Pulmonary artery endothelial cell (primary cell): ENCODE results near the gene TNFRSF6B. TPM values are rescaled to one million over a fixed set of nuclear protein-coding genes. Genes with fewer than 3 reads are reported as not detected.

Experiments used
- DNase-seq: peaks from one replicate; pipeline ENCODE4 v3.0.0-alpha.2; 2011; ENCODE audit warnings: low read depth, low spot score
- total RNA-seq: library from RNA; depleted of rRNA; stranded (reverse); fragments of >200 nt; gene quantifications from 2 replicates; pipeline ENCODE4 v1.2.3, GENCODE V29; 2014

Gene TNFRSF6B
- total RNA-seq, 1 donor from 2014 or later = 118 TPM

- no peak for DNase-seq
Measured at GRCh38 chr20:63695424-63696305, 787 bp upstream of the TNFRSF6B start.

GRCh38 chr20:63696306-63696627 is 185 bp upstream of the TNFRSF6B start:
- no peak for DNase-seq

- no peak for DNase-seq
Measured at GRCh38 chr20:63697357-63697867, 960 bp downstream of the TNFRSF6B start.

- no peak for DNase-seq
Measured at GRCh38 chr20:63697868-63698545, 1.6 kb downstream of the TNFRSF6B start.

- peak; percentile 64 for DNase-seq
Measured at GRCh38 chr20:63698739-63699465, 2.5 kb downstream of the TNFRSF6B start.

GRCh38 chr20:63699466-63700198 is 3.2 kb downstream of the TNFRSF6B start:
- DNase-seq = no peak

GRCh38 chr20:63700199-63701050 is 4.0 kb downstream of the TNFRSF6B start:
- DNase-seq = no peak

GRCh38 chr20:63701051-63701328 is 4.5 kb downstream of the TNFRSF6B start:
- no peak for DNase-seq

GRCh38 chr20:63701329-63702035 is 5.0 kb downstream of the TNFRSF6B start:
- no peak for DNase-seq

- no peak for DNase-seq
Measured at GRCh38 chr20:63702036-63702665, 5.7 kb downstream of the TNFRSF6B start.

- no peak for DNase-seq
Measured at GRCh38 chr20:63702751-63703470, 6.5 kb downstream of the TNFRSF6B start.

GRCh38 chr20:63703471-63703975 is 7.1 kb downstream of the TNFRSF6B start:
- DNase-seq = no peak

- no peak for DNase-seq
Measured at GRCh38 chr20:63703976-63704748, 7.7 kb downstream of the TNFRSF6B start.

GRCh38 chr20:63704749-63705117 is 8.3 kb downstream of the TNFRSF6B start:
- no peak for DNase-seq

GRCh38 chr20:63705232-63706026 is 9.0 kb downstream of the TNFRSF6B start:
- DNase-seq = no peak

GRCh38 chr20:63706027-63706695 is 9.7 kb downstream of the TNFRSF6B start:
- no peak for DNase-seq
